Endothelial cell of umbilical vein (primary cell): ENCODE results near the gene NMT2. TPM values are rescaled to one million over a fixed set of nuclear protein-coding genes. Genes with fewer than 3 reads are reported as not detected.

ENCODE experiments used
- BruUV-seq: library from RNA; stranded (reverse); fragments of 400-500 nt; replicated peaks from 2 replicates; lab custom pipeline; 2021; lab: Mats Ljungman, UMichigan
- CTCF ChIA-PET: fragments of 300-600, 350-600 bp; sonication (Branson Sonifier 250); formaldehyde crosslinking; loops from one replicate; lab custom pipeline; 2021; ENCODE audit warnings: antibody characterized with exemption, inconsistent platforms; lab: Charles Lee
- POLR2A ChIA-PET: fragments of 300-600, 350-600 bp; sonication (Branson Sonifier 250); formaldehyde crosslinking; loops from one replicate; lab custom pipeline; 2021; ENCODE audit warnings: antibody characterized with exemption, inconsistent platforms; lab: Charles Lee
- DNase-seq: peaks from one replicate; pipeline ENCODE4 v3.0.0-alpha.2; 2011; ENCODE audit warnings: low read depth, low spot score
- FAIRE-seq: peaks from 2 replicates; lab custom pipeline; 2011; peaks lifted over from hg19 to GRCh38; lab: Jason Lieb, UNC
- H2AFZ ChIP-seq: 2 replicates; pipeline ENCODE4 v1.6.0; 2012; ENCODE audit warnings: low read depth, low read length, control low read depth, inconsistent platforms
- H3K27ac ChIP-seq: 2 replicates; pipeline ENCODE4 v1.5.1; 2011; ENCODE audit warnings: low read depth, mild to moderate bottlenecking, control low read depth, low read length, moderate library complexity; ENCODE audit not compliant: insufficient read depth
- H3K27me3 ChIP-seq, 2 experiments: 2 replicates each; pipeline versions ENCODE4 v1.6.0 to v1.6.1; 2011; ENCODE audit warnings: low read length in 2 of 2, mixed read lengths in 1 of 2; ENCODE audit not compliant: control insufficient read depth in 2 of 2, insufficient read depth in 2 of 2
- H3K36me3 ChIP-seq, 2 experiments: 2 replicates in 1 of 2; 3 replicates in 1 of 2; pipeline ENCODE4 v1.5.1; 2011; ENCODE audit warnings: low read length in 2 of 2, mild to moderate bottlenecking in 1 of 2, moderate library complexity in 1 of 2; ENCODE audit not compliant: control insufficient read depth in 2 of 2, insufficient read depth in 2 of 2; ENCODE audit errors: extremely low read depth in 1 of 2
- H3K4me1 ChIP-seq: 3 replicates; pipeline ENCODE4 v1.5.1; 2011; ENCODE audit warnings: mild to moderate bottlenecking, low read length; ENCODE audit not compliant: control insufficient read depth, insufficient read depth; ENCODE audit errors: extremely low read depth
- H3K4me2 ChIP-seq: 2 replicates; pipeline ENCODE4 v1.6.1; 2011; ENCODE audit warnings: low read length, control low read depth, mixed read lengths; ENCODE audit not compliant: insufficient read depth
- H3K4me3 ChIP-seq, 3 experiments: fragments of 200-600 bp in 1 of 3; sonication (generic), shearing (Covaris generic) in 1 of 3; replicated peaks in 1 of 3; 2 replicates each; pipeline ENCODE4 v1.5.1; 2011 to 2016; ENCODE audit warnings: control low read depth in 3 of 3, low read length in 3 of 3, mild to moderate bottlenecking in 2 of 3, inconsistent platforms in 1 of 3, low read depth in 1 of 3, moderate library complexity in 1 of 3; ENCODE audit not compliant: insufficient read depth in 1 of 3
- H3K79me2 ChIP-seq: 2 replicates; pipeline ENCODE4 v1.6.0; 2012; ENCODE audit warnings: low read length, inconsistent platforms; ENCODE audit not compliant: control insufficient read depth, insufficient read depth
- H3K9ac ChIP-seq: replicated peaks from 2 replicates; pipeline ENCODE3; 2011; ENCODE audit warnings: low read length, control low read depth; ENCODE audit not compliant: insufficient read depth; ENCODE audit errors: extremely low read depth
- H3K9me1 ChIP-seq: replicated peaks from 3 replicates; pipeline ENCODE4 v1.6.0; 2011; ENCODE audit warnings: mild to moderate bottlenecking, low read length; ENCODE audit not compliant: control insufficient read depth, insufficient read depth; ENCODE audit errors: extremely low read depth
- H3K9me3 ChIP-seq: replicated peaks from 2 replicates; pipeline ENCODE4 v1.5.1; 2012; ENCODE audit warnings: low read length, inconsistent platforms; ENCODE audit not compliant: control insufficient read depth, insufficient read depth
- H4K20me1 ChIP-seq: replicated peaks from 2 replicates; pipeline ENCODE3; 2011; ENCODE audit warnings: mild to moderate bottlenecking, low read length; ENCODE audit not compliant: control insufficient read depth, insufficient read depth; ENCODE audit errors: extremely low read depth
- EZH2 ChIP-seq: IDR thresholded peaks from 2 replicates; pipeline ENCODE4 v1.6.1; 2012; ENCODE audit warnings: borderline replicate concordance, low read depth, mild to moderate bottlenecking, moderate library complexity, low read length, inconsistent platforms; ENCODE audit not compliant: severe bottlenecking
- FOS ChIP-seq: IDR thresholded peaks from 2 replicates; pipeline ENCODE4 v1.6.1; 2011; ENCODE audit warnings: mild to moderate bottlenecking, low read length, moderate library complexity, borderline replicate concordance; ENCODE audit not compliant: insufficient read depth
- GATA2 ChIP-seq: IDR thresholded peaks from 2 replicates; pipeline ENCODE4 v1.7.0; 2011; ENCODE audit warnings: low read depth, mild to moderate bottlenecking, moderate library complexity, mixed read lengths, low read length; ENCODE audit not compliant: insufficient read length, insufficient read depth
- JUN ChIP-seq: IDR thresholded peaks from 2 replicates; pipeline ENCODE4 v1.6.1; 2011; ENCODE audit warnings: borderline replicate concordance, low read depth; ENCODE audit not compliant: insufficient read length, insufficient read depth
- MYC ChIP-seq: IDR thresholded peaks from one replicate; pipeline ENCODE4 v1.6.1; 2011; ENCODE audit warnings: mild to moderate bottlenecking, low read depth, low read length
- POLR2A ChIP-seq: IDR thresholded peaks from 2 replicates; pipeline ENCODE4 v1.6.1; 2012; ENCODE audit warnings: low read depth, mild to moderate bottlenecking, control low read depth, low read length
- POLR2AphosphoS5 ChIP-seq: IDR thresholded peaks from 2 replicates; pipeline ENCODE4 v1.6.1; 2012; ENCODE audit warnings: low read depth, mild to moderate bottlenecking, control low read depth, low read length, moderate library complexity; ENCODE audit not compliant: insufficient read depth
- dilution Hi-C: fragments of 300-500 bp; cut with MboI; formaldehyde crosslinking; loops from one replicate; pipeline ENCODE4 v1.15.0; 2019; ENCODE audit warnings: low sequenced_read_pairs; ENCODE audit not compliant: extremely low pct_ligation_motif_present
- intact Hi-C: fragments of 100-400 bp; cut with micrococcal nuclease; formaldehyde crosslinking; loops from one replicate; pipeline ENCODE4 v1.10.0; 2022
- polyA plus RNA-seq, 4 experiments: library from polyadenylated mRNA; depleted of rRNA in 3 of 4; stranded (reverse) in 3 of 4; unstranded in 1 of 4; fragments of >200 nt; gene quantifications; 2 replicates each; pipeline versions ENCODE4 v1.2.1 to v1.2.3, GENCODE V29; 2011 to 2012; ENCODE audit warnings: missing spikeins in 1 of 4
- total RNA-seq: library from RNA; stranded (reverse); gene quantifications from 2 replicates; pipeline ENCODE4 v1.2.3, GENCODE V29; 2021
- TF ChIP-seq, protein P1 (sequence below), 2 donors: IDR thresholded peaks; 1 replicate in 1 of 2; 2 replicates in 1 of 2; pipeline ENCODE4 v1.5.1; 2011; ENCODE audit warnings: low read length in 2 of 2, mild to moderate bottlenecking in 2 of 2, moderate library complexity in 2 of 2, control low read depth in 1 of 2, inconsistent platforms in 1 of 2, low read depth in 1 of 2; ENCODE audit not compliant: insufficient read depth in 1 of 2; ENCODE audit errors: extremely low read depth in 1 of 2
- TF ChIP-seq, protein P2 (sequence below): IDR thresholded peaks from 2 replicates; pipeline ENCODE4 v1.6.1; 2011; ENCODE audit not compliant: insufficient read depth, insufficient read length

NMT2 gene
- total and polyA plus RNA-seq, 2 donors (not counting 3 experiments of a cell fraction or from before 2014, with no cell fraction given): 39.0 to 109 TPM

DNA sequence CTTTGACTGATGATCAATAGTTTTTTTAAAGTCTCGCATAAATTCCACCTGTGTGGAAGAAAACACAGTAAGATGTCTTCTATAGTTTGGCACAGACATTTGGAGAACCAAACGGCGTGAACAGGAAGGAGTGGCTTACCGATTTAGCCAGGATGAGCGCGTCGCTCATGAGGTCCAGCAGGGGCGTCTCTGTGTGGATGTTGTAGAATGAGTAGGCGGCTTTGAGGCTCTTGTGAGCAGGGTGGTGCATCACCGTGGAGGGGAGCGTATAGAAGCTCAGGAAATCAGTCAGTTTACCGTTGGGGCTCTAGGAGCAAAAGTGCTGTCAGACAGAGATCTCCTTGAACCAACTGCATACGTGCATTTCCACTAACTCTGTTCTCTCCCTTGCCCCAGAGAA is 55.8 kb downstream of the NMT2 start:
- Histone ChIP-seq H3K27ac (no peak overlapping the region), H3K79me2 (peaks cover 19% of the 10 kb centered on the region), H3K4me3 (no peak overlapping the region), H3K36me3 (peaks cover 10 to 20% of the 10 kb centered on the region in 2 experiments), H3K9ac (no peak overlapping the region), H3K4me1 (peaks cover 2% of the 10 kb centered on the region), H3K27me3 (no peaks in the 10 kb centered on the region), H3K9me3 (no peaks in the 10 kb centered on the region), H3K4me2 (no peak overlapping the region), H4K20me1 (peaks cover 8% of the 10 kb centered on the region), H2AFZ (no peak overlapping the region), H3K9me1 (no peaks in the 10 kb centered on the region)
- BruUV-seq: no TSS peak
- DNase-seq (no peak), FAIRE-seq (no peak)
- TF ChIP-seq, protein P1, sequence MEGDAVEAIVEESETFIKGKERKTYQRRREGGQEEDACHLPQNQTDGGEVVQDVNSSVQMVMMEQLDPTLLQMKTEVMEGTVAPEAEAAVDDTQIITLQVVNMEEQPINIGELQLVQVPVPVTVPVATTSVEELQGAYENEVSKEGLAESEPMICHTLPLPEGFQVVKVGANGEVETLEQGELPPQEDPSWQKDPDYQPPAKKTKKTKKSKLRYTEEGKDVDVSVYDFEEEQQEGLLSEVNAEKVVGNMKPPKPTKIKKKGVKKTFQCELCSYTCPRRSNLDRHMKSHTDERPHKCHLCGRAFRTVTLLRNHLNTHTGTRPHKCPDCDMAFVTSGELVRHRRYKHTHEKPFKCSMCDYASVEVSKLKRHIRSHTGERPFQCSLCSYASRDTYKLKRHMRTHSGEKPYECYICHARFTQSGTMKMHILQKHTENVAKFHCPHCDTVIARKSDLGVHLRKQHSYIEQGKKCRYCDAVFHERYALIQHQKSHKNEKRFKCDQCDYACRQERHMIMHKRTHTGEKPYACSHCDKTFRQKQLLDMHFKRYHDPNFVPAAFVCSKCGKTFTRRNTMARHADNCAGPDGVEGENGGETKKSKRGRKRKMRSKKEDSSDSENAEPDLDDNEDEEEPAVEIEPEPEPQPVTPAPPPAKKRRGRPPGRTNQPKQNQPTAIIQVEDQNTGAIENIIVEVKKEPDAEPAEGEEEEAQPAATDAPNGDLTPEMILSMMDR (IDR thresholded peaks at IDR 0.05; ENCODE audit: extremely low read depth in 1 of 2, insufficient read depth in 1 of 2, low read depth in 1 of 2, low read length in 2 of 2): no peak
- no peak for TF ChIP-seq POLR2AphosphoS5
- no peak for TF ChIP-seq FOS
- TF ChIP-seq, protein P2, sequence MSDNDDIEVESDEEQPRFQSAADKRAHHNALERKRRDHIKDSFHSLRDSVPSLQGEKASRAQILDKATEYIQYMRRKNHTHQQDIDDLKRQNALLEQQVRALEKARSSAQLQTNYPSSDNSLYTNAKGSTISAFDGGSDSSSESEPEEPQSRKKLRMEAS: no peak
- no peak for TF ChIP-seq POLR2A
- no peak for TF ChIP-seq GATA2
- no peak for TF ChIP-seq JUN
- TF ChIP-seq EZH2: no peak
- TF ChIP-seq MYC: no peak
- intact Hi-C loops: no loop called here
- dilution Hi-C loops: no loop called here
- POLR2A ChIA-PET: no interaction called here
- CTCF ChIA-PET: no interaction called here
